HepG2 (cell line): ENCODE data around the gene CPLX3. TPM values are rescaled to one million over a fixed set of nuclear protein-coding genes. Genes with fewer than 3 reads are reported as not detected.

Experiments
- ATAC-seq: fragments of 200-7000 bp; cut with Tn5 transposase; 3 replicates; pipeline ENCODE4 v1.9.1; 2020; ENCODE audit warnings: mild to moderate bottlenecking, moderate library complexity
- BruUV-seq: library from RNA; stranded (reverse); fragments of 400-500 nt; replicated peaks from 2 replicates; lab custom pipeline; 2021; lab: Mats Ljungman, UMichigan
- CTCF ChIA-PET: fragments of 300-600 bp; formaldehyde crosslinking; extraction: SDS; loops from one replicate; lab custom pipeline; 2021; ENCODE audit warnings: low total read pairs, inconsistent platforms, low intra/inter-chr PET ratio; lab: Yijun Ruan, JAX
- POLR2A ChIA-PET: fragments of 350-600 bp; sonication (Branson Sonifier 250); formaldehyde crosslinking; loops from one replicate; lab custom pipeline; 2020; ENCODE audit warnings: antibody characterized with exemption, inconsistent platforms; lab: Yijun Ruan, JAX
- DNase-seq: peaks from one replicate; pipeline ENCODE4 v3.0.0-alpha.2; 2015; ENCODE audit warnings: low spot score
- FAIRE-seq: peaks from 3 replicates; lab custom pipeline; 2011; peaks lifted over from hg19 to GRCh38; lab: Jason Lieb, UNC
- H2AFZ ChIP-seq: one replicate; pipeline ENCODE4 v1.6.1; 2011; ENCODE audit warnings: low read length, inconsistent platforms
- H3K27ac ChIP-seq: fragments of 300-600 bp; 3 replicates; pipeline ENCODE4 v1.8.0; 2011; ENCODE audit warnings: mixed run types, mild to moderate bottlenecking, mixed read lengths, low read length, inconsistent platforms; ENCODE audit not compliant: insufficient read depth; ENCODE audit errors: extremely low read length
- H3K27me3 ChIP-seq, 2 experiments: fragments of 200-600 bp in 1 of 2; 2 replicates in 1 of 2; 3 replicates in 1 of 2; pipeline versions ENCODE4 v1.6.0 to v1.8.0; 2011; ENCODE audit warnings: low read length in 2 of 2, mild to moderate bottlenecking in 2 of 2, moderate library complexity in 2 of 2, inconsistent platforms in 1 of 2; ENCODE audit not compliant: insufficient read depth in 2 of 2, control insufficient read depth in 1 of 2
- H3K36me3 ChIP-seq, 2 experiments: fragments of 200-600 bp in 1 of 2; replicated peaks in 1 of 2; 2 replicates in 1 of 2; 3 replicates in 1 of 2; pipeline versions ENCODE4 v1.5.1 to v1.8.0; 2011; ENCODE audit warnings: low read length in 2 of 2, inconsistent platforms in 1 of 2; ENCODE audit not compliant: insufficient read depth in 2 of 2, control insufficient read depth in 1 of 2
- H3K4me1 ChIP-seq: 2 replicates; pipeline ENCODE4 v1.5.1; 2012; ENCODE audit warnings: low read length, inconsistent platforms; ENCODE audit not compliant: insufficient read depth
- H3K4me2 ChIP-seq: 2 replicates; pipeline ENCODE4 v1.6.0; 2011; ENCODE audit warnings: low read depth, low read length, inconsistent platforms
- H3K4me3 ChIP-seq, 3 experiments: fragments of 200-600 bp in 1 of 3; sonication (generic), shearing (Covaris generic) in 1 of 3; replicated peaks in 1 of 3; 2 replicates each; pipeline ENCODE4 v1.5.1; 2011 to 2016; ENCODE audit warnings: low read length in 3 of 3, inconsistent platforms in 2 of 3, low read depth in 2 of 3, mild to moderate bottlenecking in 2 of 3, control low read depth in 1 of 3, mixed read lengths in 1 of 3; ENCODE audit not compliant: insufficient read depth in 1 of 3
- H3K79me2 ChIP-seq: one replicate; pipeline ENCODE4 v1.6.1; 2011; ENCODE audit warnings: low read length, inconsistent platforms; ENCODE audit not compliant: insufficient read depth
- H3K9ac ChIP-seq: 2 replicates; pipeline ENCODE4 v1.6.0; 2011; ENCODE audit warnings: mild to moderate bottlenecking, low read depth, low read length, inconsistent platforms; ENCODE audit not compliant: insufficient read depth
- H3K9me3 ChIP-seq: 2 replicates; pipeline ENCODE4 v1.5.1; 2012; ENCODE audit warnings: mild to moderate bottlenecking, low read length
- H4K20me1 ChIP-seq: 2 replicates; pipeline ENCODE4 v1.6.0; 2011; ENCODE audit warnings: inconsistent platforms, mild to moderate bottlenecking, low read length, moderate library complexity; ENCODE audit not compliant: insufficient read depth
- DPF2 ChIP-seq: sonication (generic); formaldehyde crosslinking; IDR thresholded peaks from 2 replicates; pipeline ENCODE4 v1.4.0; 2020; ENCODE audit warnings: mild to moderate bottlenecking, low read depth, missing genetic modification reagents, borderline replicate concordance
- HBP1 ChIP-seq: IDR thresholded peaks from 2 replicates; pipeline ENCODE4 v1.6.1; 2016; ENCODE audit warnings: low read depth, control low read depth
- IKZF5 ChIP-seq: IDR thresholded peaks from 2 replicates; pipeline ENCODE4 v1.6.1; 2018; ENCODE audit warnings: missing genetic modification reagents, mild to moderate bottlenecking, missing compliant biosample characterization
- MYNN ChIP-seq: sonication (generic); formaldehyde crosslinking; IDR thresholded peaks from 2 replicates; pipeline ENCODE4 v1.4.0; 2020; ENCODE audit warnings: mild to moderate bottlenecking, low read depth, missing genetic modification reagents
- ZNF274 ChIP-seq: sonication (generic); formaldehyde crosslinking; IDR thresholded peaks from 2 replicates; pipeline ENCODE4 v1.5.1; 2020; ENCODE audit warnings: mild to moderate bottlenecking, missing genetic modification reagents
- ZNF607 ChIP-seq: sonication (generic); formaldehyde crosslinking; IDR thresholded peaks from 2 replicates; pipeline ENCODE4 v1.5.1; 2020; ENCODE audit warnings: missing genetic modification reagents, mild to moderate bottlenecking, borderline replicate concordance
- ZSCAN9 ChIP-seq: IDR thresholded peaks from 2 replicates; pipeline ENCODE4 v1.6.1; 2016; ENCODE audit warnings: borderline replicate concordance
- WGBS: methylation state at CpG from one replicate; pipeline ENCODE4 v1.1.6; 2017; ENCODE audit warnings: low lambda C conversion rate; 5-methylcytosine and 5-hydroxymethylcytosine counted together
- in situ Hi-C: cut with HindIII; loops from 2 replicates; pipeline ENCODE4 v1.10.0; 2017; ENCODE audit warnings: low pct_unique_long_range_greater_than_20kb; ENCODE audit not compliant: extremely low pct_ligation_motif_present
- intact Hi-C: fragments of 100-400 bp; cut with micrococcal nuclease; formaldehyde crosslinking; loops from one replicate; pipeline ENCODE4 v1.10.0; 2022; ENCODE audit not compliant: unreplicated experiment
- polyA plus RNA-seq, 8 experiments: library from polyadenylated mRNA; depleted of rRNA in 3 of 8; stranded (reverse) in 7 of 8; unstranded in 1 of 8; fragments of >200 nt; fragmentation: Illumina TruSeq in 4 of 8; extraction: Trizol in 4 of 8; gene quantifications; 2 replicates each; pipeline versions ENCODE4 v1.2.1 to v1.2.3, GENCODE V29; 2011 to 2016; ENCODE audit warnings: low read depth in 4 of 8, missing spikeins in 1 of 8, mixed read lengths in 1 of 8; ENCODE audit not compliant: insufficient read depth in 1 of 8
- total RNA-seq, 5 experiments: library from RNA; depleted of rRNA; stranded (reverse); fragments of >200 nt; fragmentation: Illumina TruSeq; extraction: Trizol; gene quantifications; 2 replicates each; pipeline ENCODE4 v1.2.3, GENCODE V29; 2016; ENCODE audit warnings: low read depth in 1 of 5
- TF ChIP-seq, protein P1 (sequence below): sonication (generic); formaldehyde crosslinking; IDR thresholded peaks from 2 replicates; pipeline ENCODE4 v1.5.1; 2020; ENCODE audit warnings: mild to moderate bottlenecking, missing genetic modification reagents, moderate library complexity

The CPLX3 gene
- total and polyA plus RNA-seq, 2 of the 13 experiments (the other 11 are each of a cell fraction or from before 2014, with no cell fraction given): not detected

- Histone ChIP-seq H3K4me2 (no peak overlapping the region), H3K36me3 (peaks cover 10 to 16% of the 10 kb centered on the region in 2 experiments; a peak in 3 of 5 replicates), H2AFZ (no peak overlapping the region), H3K79me2 (peaks cover 30% of the 10 kb centered on the region), H3K4me3 (no peak overlapping the region), H3K27me3 (no peaks in the 10 kb centered on the region), H3K27ac (no peak overlapping the region), H3K9ac (no peak overlapping the region), H3K9me3 (no peaks in the 10 kb centered on the region), H3K4me1 (peaks cover 22% of the 10 kb centered on the region), H4K20me1 (peaks cover 27% of the 10 kb centered on the region; the same call in 1 of the 2 replicates)
- in situ Hi-C loops (no loop called here), intact Hi-C loops (no loop called here)
- no peak for TF ChIP-seq MYNN (CRISPR knock-in tag)
- TF ChIP-seq, protein P1, sequence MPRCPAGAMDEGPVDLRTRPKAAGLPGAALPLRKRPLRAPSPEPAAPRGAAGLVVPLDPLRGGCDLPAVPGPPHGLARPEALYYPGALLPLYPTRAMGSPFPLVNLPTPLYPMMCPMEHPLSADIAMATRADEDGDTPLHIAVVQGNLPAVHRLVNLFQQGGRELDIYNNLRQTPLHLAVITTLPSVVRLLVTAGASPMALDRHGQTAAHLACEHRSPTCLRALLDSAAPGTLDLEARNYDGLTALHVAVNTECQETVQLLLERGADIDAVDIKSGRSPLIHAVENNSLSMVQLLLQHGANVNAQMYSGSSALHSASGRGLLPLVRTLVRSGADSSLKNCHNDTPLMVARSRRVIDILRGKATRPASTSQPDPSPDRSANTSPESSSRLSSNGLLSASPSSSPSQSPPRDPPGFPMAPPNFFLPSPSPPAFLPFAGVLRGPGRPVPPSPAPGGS (CRISPR knock-in tag): no peak
- no peak for TF ChIP-seq IKZF5
- no peak for TF ChIP-seq ZSCAN9
- no peak for TF ChIP-seq DPF2 (CRISPR knock-in tag)
- no peak for TF ChIP-seq ZNF274 (CRISPR knock-in tag)
- TF ChIP-seq HBP1 (CRISPR knock-in tag): no peak
- no peak for TF ChIP-seq ZNF607 (CRISPR knock-in tag)
- FAIRE-seq: no peak
- CTCF ChIA-PET: no interaction called here
- no peak for ATAC-seq
- DNase-seq: no peak
- POLR2A ChIA-PET: interaction anchor here (3.7 kb wide), 1 partner anchor 8 kb away, joined by 13 read pairs; no protein-coding TSS in a partner anchor
- no TSS peak for BruUV-seq
- 97% methylated on average over 7 of the region's 7 CpGs for WGBS
Observed at GRCh38 chr15:74791667-74792066, 34.8 kb upstream of the CPLX3 start.
